Epithelial cell of proximal tubule (primary cell): Measurements from ENCODE around the gene CREG1. TPM values are rescaled to one million over a fixed set of nuclear protein-coding genes. Genes with fewer than 3 reads are reported as not detected.

Experiments
- DNase-seq: peaks from one replicate; pipeline ENCODE4 v3.0.0-alpha.2; 2011; ENCODE audit warnings: low read depth
- H3K4me3 ChIP-seq: 2 replicates; pipeline ENCODE4 v1.5.1; 2011; ENCODE audit warnings: low read depth, mild to moderate bottlenecking, low read length
- total RNA-seq: library from RNA; depleted of rRNA; stranded (reverse); fragments of >200 nt; gene quantifications from 2 replicates; pipeline ENCODE4 v1.2.3, GENCODE V29; 2015
- TF ChIP-seq, protein P1 (sequence below): conservative IDR thresholded peaks from 2 replicates; pipeline ENCODE4 v1.5.1; 2012; ENCODE audit warnings: low read depth, mild to moderate bottlenecking, low read length

CREG1 gene
- total RNA-seq, 1 donor from 2014 or later: 48.1 TPM

DNA sequence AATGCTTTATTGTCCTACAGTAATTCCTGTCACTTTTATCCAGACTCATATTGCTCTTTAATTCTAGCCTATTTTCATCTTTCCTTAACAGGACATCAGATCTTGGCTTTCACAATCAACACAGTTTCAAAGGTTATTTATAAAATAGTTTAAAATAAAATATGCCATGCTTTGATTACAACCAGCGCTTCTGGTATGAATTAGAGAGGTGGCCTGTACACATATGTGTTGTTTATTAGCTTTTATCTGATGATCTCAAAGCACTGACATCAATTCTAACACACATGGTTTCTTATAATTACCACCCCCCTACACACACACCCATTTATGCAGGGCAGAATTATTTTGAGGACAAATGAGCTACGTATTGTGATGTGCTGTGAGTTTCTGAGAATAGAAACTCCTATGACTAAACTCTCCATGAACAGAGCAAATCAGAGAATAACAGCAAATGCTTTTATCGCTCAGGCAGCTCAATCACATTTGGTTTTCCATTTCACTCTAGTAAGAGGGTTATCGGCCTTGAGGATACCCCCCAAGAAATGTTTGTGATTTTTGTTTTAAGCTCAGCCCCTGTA is 53.2 kb downstream of the CREG1 start:
- TF ChIP-seq, protein P1, sequence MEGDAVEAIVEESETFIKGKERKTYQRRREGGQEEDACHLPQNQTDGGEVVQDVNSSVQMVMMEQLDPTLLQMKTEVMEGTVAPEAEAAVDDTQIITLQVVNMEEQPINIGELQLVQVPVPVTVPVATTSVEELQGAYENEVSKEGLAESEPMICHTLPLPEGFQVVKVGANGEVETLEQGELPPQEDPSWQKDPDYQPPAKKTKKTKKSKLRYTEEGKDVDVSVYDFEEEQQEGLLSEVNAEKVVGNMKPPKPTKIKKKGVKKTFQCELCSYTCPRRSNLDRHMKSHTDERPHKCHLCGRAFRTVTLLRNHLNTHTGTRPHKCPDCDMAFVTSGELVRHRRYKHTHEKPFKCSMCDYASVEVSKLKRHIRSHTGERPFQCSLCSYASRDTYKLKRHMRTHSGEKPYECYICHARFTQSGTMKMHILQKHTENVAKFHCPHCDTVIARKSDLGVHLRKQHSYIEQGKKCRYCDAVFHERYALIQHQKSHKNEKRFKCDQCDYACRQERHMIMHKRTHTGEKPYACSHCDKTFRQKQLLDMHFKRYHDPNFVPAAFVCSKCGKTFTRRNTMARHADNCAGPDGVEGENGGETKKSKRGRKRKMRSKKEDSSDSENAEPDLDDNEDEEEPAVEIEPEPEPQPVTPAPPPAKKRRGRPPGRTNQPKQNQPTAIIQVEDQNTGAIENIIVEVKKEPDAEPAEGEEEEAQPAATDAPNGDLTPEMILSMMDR: no peak
- H3K4me3 ChIP-seq: no peak overlapping the region
- DNase-seq: no peak

DNA sequence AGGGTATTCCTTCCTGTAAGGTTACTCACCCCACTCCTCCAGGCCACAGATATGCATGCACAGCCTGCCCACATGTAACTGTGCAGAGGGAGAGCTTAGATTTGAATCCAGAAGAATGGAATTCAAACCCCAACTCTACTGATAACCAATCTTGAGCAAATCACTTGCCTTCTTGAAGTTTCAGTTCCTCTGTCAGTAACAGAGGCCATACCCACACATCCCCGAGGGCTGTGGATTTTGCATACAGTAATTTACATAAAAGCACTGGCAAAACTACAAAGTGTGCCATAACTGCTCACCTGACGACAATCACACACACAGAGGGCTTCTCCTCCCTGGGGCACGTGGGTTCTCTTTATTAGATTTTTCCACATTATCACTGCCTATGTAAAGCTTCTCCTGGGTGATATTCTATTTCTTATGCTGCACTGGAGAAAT is 53.9 kb downstream of the CREG1 start:
- TF ChIP-seq, protein P1: no peak
- DNase-seq: no peak
- H3K4me3 ChIP-seq: no peak overlapping the region

GRCh38 chr1:167499106-167499505 is 54.5 kb downstream of the CREG1 start:
- TF ChIP-seq, protein P1: no peak
- no peak for DNase-seq
- no peak overlapping the region for H3K4me3 ChIP-seq

DNA sequence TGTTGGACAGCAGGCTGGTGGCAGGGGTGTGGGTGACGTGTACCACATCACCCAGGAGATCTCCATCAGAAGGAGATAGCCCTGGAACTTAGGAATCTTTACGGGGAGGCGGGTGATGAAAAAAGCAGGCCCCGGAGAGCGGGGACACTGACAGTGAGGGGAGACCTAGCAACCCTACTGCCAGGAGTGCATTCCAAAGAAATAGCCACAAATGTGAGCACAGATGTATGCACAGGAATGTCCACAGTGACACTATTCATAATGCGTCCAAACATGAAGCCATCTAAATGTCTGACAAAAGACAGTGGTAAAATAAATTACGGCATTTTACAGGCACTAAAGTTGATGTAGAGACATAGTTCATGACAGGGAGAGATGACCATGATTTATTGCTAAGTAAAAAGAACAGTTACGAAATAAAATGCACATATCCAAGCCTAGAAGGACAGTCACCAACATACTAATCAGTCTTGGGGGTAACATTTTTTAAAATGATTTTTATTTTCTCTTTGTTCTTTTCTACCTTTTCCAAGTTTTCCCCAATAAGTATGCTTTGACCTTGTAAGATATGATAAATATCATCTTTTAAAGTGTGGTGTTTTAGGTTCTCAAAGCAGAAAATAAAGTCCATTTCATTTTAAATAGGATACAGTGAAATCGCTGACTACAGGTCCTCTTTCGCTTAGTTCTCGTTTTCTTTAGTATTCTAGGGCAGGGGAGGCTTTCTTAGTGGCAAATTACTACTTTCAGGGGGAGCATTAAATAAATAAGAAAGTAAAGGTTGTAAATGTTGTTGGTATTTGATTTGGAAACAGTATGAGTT is 56.6 kb downstream of the CREG1 start:
- DNase-seq: no peak
- no peak overlapping the region for H3K4me3 ChIP-seq
- TF ChIP-seq, protein P1: no peak

DNA sequence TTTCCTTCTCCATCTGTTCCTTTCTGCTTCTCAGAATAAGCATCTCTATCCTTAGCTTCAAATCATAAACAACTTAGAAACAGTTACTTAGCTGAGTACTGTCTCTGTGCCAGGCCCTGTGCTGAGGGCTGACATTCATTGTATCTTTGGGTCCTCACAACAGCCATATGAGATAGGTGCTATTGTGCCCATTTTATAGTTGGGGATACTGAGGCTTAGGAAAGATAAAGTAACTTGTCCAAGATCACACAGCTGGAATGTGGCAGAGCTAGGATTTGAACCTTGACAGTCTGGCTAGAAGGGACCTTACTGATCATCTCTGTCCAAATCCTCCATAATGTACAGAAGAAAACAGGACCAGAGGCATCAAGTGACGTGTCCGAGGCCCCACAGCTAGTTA is 60.2 kb downstream of the CREG1 start:
- no peak overlapping the region for H3K4me3 ChIP-seq
- TF ChIP-seq, protein P1: no peak
- no peak for DNase-seq

DNA sequence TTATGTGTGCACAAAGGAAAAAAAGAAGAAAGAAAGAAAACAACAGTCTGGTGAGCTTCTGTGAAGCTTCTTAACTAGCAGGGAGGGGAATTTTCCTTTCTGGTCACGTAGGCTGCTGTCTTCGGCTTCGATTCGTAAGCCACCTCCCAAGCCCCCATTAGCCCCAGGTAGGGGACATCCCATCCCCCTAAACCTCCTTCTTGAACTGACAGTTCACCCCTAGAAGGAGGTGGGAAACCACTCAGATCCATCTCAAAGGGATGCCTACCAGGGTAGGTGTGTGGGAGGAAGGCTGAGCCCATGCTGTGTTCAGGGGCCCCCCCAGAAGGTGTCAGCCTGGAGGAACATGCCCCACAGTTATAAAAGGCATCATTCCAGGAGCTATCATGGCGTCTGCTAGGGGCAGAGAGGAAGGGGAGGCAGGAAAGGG is 61.1 kb downstream of the CREG1 start:
- DNase-seq: no peak
- H3K4me3 ChIP-seq: no peak overlapping the region
- TF ChIP-seq, protein P1: no peak
